Spleen (tissue), 7 donors: Measurements from ENCODE around the gene RRAGB.
A peak's percentile ranks its signal among the peaks of the same experiment; 100 is the strongest.

Experiments
- POLR2A ChIP-seq, 3 donors: fragments of 450-650 bp; IDR thresholded peaks; one replicate each; pipeline ENCODE4 v1.5.1; 2017; ENCODE audit warnings: antibody characterized with exemption in 3 of 3, mild to moderate bottlenecking in 1 of 3
- TF ChIP-seq, protein P1 (sequence below), 11 experiments: fragments of 200-600 bp in 7 of 11; fragments of 450-650 bp in 4 of 11; sonication (generic) in 4 of 11; IDR thresholded peaks in 8 of 11; conservative IDR thresholded peaks in 3 of 11; 1 replicate in 7 of 11; 2 replicates in 4 of 11; pipeline versions ENCODE4 v1.4.0 to v1.8.0; 2016 to 2021; ENCODE audit warnings: antibody characterized with exemption in 11 of 11, inconsistent platforms in 4 of 11, mild to moderate bottlenecking in 1 of 11
- donor health status: DM: no; HTN: no; CAD: no; lungs with moderate emphysema.
- donor health status: DM: no; HTN: no; CAD: no.
- donor health status: DM: no; HTN: no; CAD: no.

GRCh38 chrX:55717521-55718497 is at the start of gene RRAGB:
- TF ChIP-seq, protein P1, sequence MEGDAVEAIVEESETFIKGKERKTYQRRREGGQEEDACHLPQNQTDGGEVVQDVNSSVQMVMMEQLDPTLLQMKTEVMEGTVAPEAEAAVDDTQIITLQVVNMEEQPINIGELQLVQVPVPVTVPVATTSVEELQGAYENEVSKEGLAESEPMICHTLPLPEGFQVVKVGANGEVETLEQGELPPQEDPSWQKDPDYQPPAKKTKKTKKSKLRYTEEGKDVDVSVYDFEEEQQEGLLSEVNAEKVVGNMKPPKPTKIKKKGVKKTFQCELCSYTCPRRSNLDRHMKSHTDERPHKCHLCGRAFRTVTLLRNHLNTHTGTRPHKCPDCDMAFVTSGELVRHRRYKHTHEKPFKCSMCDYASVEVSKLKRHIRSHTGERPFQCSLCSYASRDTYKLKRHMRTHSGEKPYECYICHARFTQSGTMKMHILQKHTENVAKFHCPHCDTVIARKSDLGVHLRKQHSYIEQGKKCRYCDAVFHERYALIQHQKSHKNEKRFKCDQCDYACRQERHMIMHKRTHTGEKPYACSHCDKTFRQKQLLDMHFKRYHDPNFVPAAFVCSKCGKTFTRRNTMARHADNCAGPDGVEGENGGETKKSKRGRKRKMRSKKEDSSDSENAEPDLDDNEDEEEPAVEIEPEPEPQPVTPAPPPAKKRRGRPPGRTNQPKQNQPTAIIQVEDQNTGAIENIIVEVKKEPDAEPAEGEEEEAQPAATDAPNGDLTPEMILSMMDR (IDR thresholded peaks at IDR 0.05 in 8 of 11, conservative IDR thresholded peaks at IDR 0.05 in 3 of 11) = peak in 10 of 11 experiments; percentile 42 to 80 (median 66)
- TF ChIP-seq POLR2A (IDR thresholded peaks at IDR 0.05) = no peak
